HCT116 (cell line): ENCODE data around the gene MED13L. TPM values are rescaled to one million over a fixed set of nuclear protein-coding genes. Genes with fewer than 3 reads are reported as not detected.

Experiments
- ATAC-seq: fragments of 200-7000 bp; cut with Tn5 transposase; 2 replicates; pipeline ENCODE4 v1.9.1; 2020; ENCODE audit warnings: mild to moderate bottlenecking, moderate library complexity
- BruUV-seq: library from RNA; stranded (reverse); fragments of 400-500 nt; replicated peaks from 2 replicates; lab custom pipeline; 2021; lab: Mats Ljungman, UMichigan
- CTCF ChIA-PET: fragments of 300-600 bp; sonication (Branson Sonifier 250); formaldehyde crosslinking; loops from one replicate; lab custom pipeline; 2021; ENCODE audit warnings: antibody characterized with exemption; lab: Charles Lee
- POLR2A ChIA-PET: fragments of 300-600, 350-600 bp; sonication (Branson Sonifier 250); formaldehyde crosslinking; loops from one replicate; lab custom pipeline; 2021; ENCODE audit warnings: antibody characterized with exemption; lab: Charles Lee
- RAD21 ChIA-PET, 2 experiments: fragments of 300-600 bp; sonication (Branson Sonifier 250); formaldehyde crosslinking; loops; one replicate each; lab custom pipeline; 2023; ENCODE audit warnings: low total read pairs in 2 of 2; ENCODE audit not compliant: uncharacterized antibody in 2 of 2, unreplicated experiment in 2 of 2, low non-redundant PET in 1 of 2; lab: Charles Lee
- DNase-seq: peaks from one replicate; pipeline ENCODE4 v3.0.0-alpha.2; 2010; ENCODE audit warnings: low read depth, low spot score
- H2AFZ ChIP-seq: fragments of 200-600 bp; shearing (Covaris generic), sonication (generic); 2 replicates; pipeline ENCODE4 v1.6.1; 2017; ENCODE audit warnings: low read depth, mixed run types, mixed read lengths, antibody characterized with exemption, low read length; ENCODE audit not compliant: poor library complexity, severe bottlenecking
- H3K27ac ChIP-seq: 2 replicates; pipeline ENCODE4 v1.5.1; 2012; ENCODE audit warnings: low read depth, low read length
- H3K27me3 ChIP-seq: fragments of 200-600 bp; sonication (generic); 2 replicates; pipeline ENCODE4 v1.6.1; 2016; ENCODE audit warnings: mixed run types, low read length, mixed read lengths; ENCODE audit not compliant: insufficient read depth
- H3K36me3 ChIP-seq, 2 experiments: fragments of 200-500 bp in 1 of 2; fragments of 200-600 bp in 1 of 2; sonication (Bioruptor generic) in 1 of 2; sonication (generic) in 1 of 2; 2 replicates each; pipeline versions ENCODE4 v1.5.1 to v1.6.1; 2014 to 2016; ENCODE audit warnings: low read length in 2 of 2, inconsistent platforms in 1 of 2, mixed read lengths in 1 of 2, mixed run types in 1 of 2; ENCODE audit not compliant: insufficient read depth in 2 of 2, control insufficient read depth in 1 of 2
- H3K4me1 ChIP-seq, 2 experiments: fragments of 200-600 bp in 1 of 2; sonication (generic) in 1 of 2; 2 replicates each; pipeline versions ENCODE4 v1.5.1 to v1.6.1; 2012 to 2017; ENCODE audit warnings: low read length in 2 of 2, inconsistent platforms in 1 of 2, mild to moderate bottlenecking in 1 of 2, mixed read lengths in 1 of 2, mixed run types in 1 of 2, moderate library complexity in 1 of 2; ENCODE audit not compliant: insufficient read depth in 2 of 2, control insufficient read depth in 1 of 2
- H3K4me2 ChIP-seq: fragments of 200-600 bp; sonication (generic); 2 replicates; pipeline ENCODE4 v1.6.1; 2017; ENCODE audit warnings: mixed run types, low read length, mixed read lengths
- H3K4me3 ChIP-seq, 2 experiments: fragments of 200-600 bp in 1 of 2; sonication (generic) in 1 of 2; replicated peaks in 1 of 2; 2 replicates each; pipeline ENCODE4 v1.5.1; 2011 to 2016; ENCODE audit warnings: low read length in 2 of 2, control low read depth in 1 of 2, low read depth in 1 of 2, mild to moderate bottlenecking in 1 of 2, mixed read lengths in 1 of 2, mixed run types in 1 of 2
- H3K79me2 ChIP-seq: fragments of 200-600 bp; sonication (generic); 2 replicates; pipeline ENCODE4 v1.6.1; 2017; ENCODE audit warnings: mild to moderate bottlenecking, mixed run types, low read length, moderate library complexity, mixed read lengths; ENCODE audit not compliant: insufficient read depth
- H3K9ac ChIP-seq: fragments of 200-600 bp; sonication (generic); 2 replicates; pipeline ENCODE4 v1.6.1; 2016; ENCODE audit warnings: low read length, mixed read lengths
- H3K9me2 ChIP-seq: fragments of 200-600 bp; sonication (generic), shearing (Covaris generic); 2 replicates; pipeline ENCODE4 v1.6.1; 2017; ENCODE audit warnings: mixed run types, mild to moderate bottlenecking, moderate library complexity; ENCODE audit not compliant: insufficient read depth
- H3K9me3 ChIP-seq, 2 experiments: fragments of 200-500 bp in 1 of 2; fragments of 200-600 bp in 1 of 2; sonication (Bioruptor generic) in 1 of 2; sonication (generic) in 1 of 2; 2 replicates each; pipeline ENCODE4 v1.6.1; 2014 to 2017; ENCODE audit warnings: low read length in 2 of 2, mixed read lengths in 2 of 2, inconsistent platforms in 1 of 2, low read depth in 1 of 2, mild to moderate bottlenecking in 1 of 2, mixed run types in 1 of 2, moderate library complexity in 1 of 2; ENCODE audit not compliant: control insufficient read depth in 1 of 2, insufficient read depth in 1 of 2
- H4K20me1 ChIP-seq: fragments of 200-600 bp; sonication (generic), shearing (Covaris generic); 2 replicates; pipeline ENCODE4 v1.6.1; 2017; ENCODE audit warnings: mixed run types, mild to moderate bottlenecking, moderate library complexity; ENCODE audit not compliant: insufficient read depth
- CBX3 ChIP-seq: IDR thresholded peaks from 2 replicates; pipeline ENCODE4 v1.6.1; 2012; ENCODE audit warnings: low read depth
- EZH2 ChIP-seq: fragments of 200-600 bp; sonication (generic); IDR thresholded peaks from 2 replicates; pipeline ENCODE4 v1.6.1; 2017; ENCODE audit warnings: antibody characterized with exemption, mixed run types
- EZH2phosphoT487 ChIP-seq: fragments of 200-600 bp; IDR thresholded peaks from 2 replicates; pipeline ENCODE4 v1.6.1; 2018; ENCODE audit warnings: antibody characterized with exemption, borderline replicate concordance
- JUND ChIP-seq: IDR thresholded peaks from 2 replicates; pipeline ENCODE4 v1.6.1; 2012
- MAX ChIP-seq: IDR thresholded peaks from 2 replicates; pipeline ENCODE4 v1.6.1; 2012
- POLR2A ChIP-seq: IDR thresholded peaks from 2 replicates; pipeline ENCODE4 v1.7.0; 2011; ENCODE audit warnings: borderline replicate concordance; ENCODE audit not compliant: insufficient read depth, insufficient read length; ENCODE audit errors: extremely low read depth
- POLR2AphosphoS5 ChIP-seq: IDR thresholded peaks from 2 replicates; pipeline ENCODE4 v1.6.1; 2011; ENCODE audit warnings: mild to moderate bottlenecking, low read depth, low read length, moderate library complexity
- RAD21 ChIP-seq: IDR thresholded peaks from 2 replicates; pipeline ENCODE4 v1.6.1; 2012; ENCODE audit warnings: low read depth, mild to moderate bottlenecking
- SIN3A ChIP-seq: IDR thresholded peaks from 2 replicates; pipeline ENCODE4 v1.6.1; 2012; ENCODE audit warnings: low read depth
- SRF ChIP-seq: IDR thresholded peaks from 2 replicates; pipeline ENCODE4 v1.6.1; 2012; ENCODE audit warnings: low read depth
- TCF7L2 ChIP-seq: IDR thresholded peaks from 2 replicates; pipeline ENCODE4 v1.7.0; 2011; ENCODE audit warnings: borderline replicate concordance, inconsistent platforms; ENCODE audit not compliant: insufficient read depth, insufficient read length; ENCODE audit errors: extremely low read depth
- YY1 ChIP-seq: IDR thresholded peaks from 2 replicates; pipeline ENCODE4 v1.6.1; 2011; ENCODE audit warnings: low read length, low read depth, moderate library complexity, mild to moderate bottlenecking; ENCODE audit not compliant: insufficient replicate concordance; ENCODE audit errors: extremely low read depth
- ZBTB33 ChIP-seq: IDR thresholded peaks from 2 replicates; pipeline ENCODE4 v1.6.1; 2011; ENCODE audit warnings: mild to moderate bottlenecking, low read length, moderate library complexity; ENCODE audit not compliant: insufficient replicate concordance; ENCODE audit errors: extremely low read depth
- ZNF274 ChIP-seq: fragments of 200-500 bp; sonication (Bioruptor generic); IDR thresholded peaks from 2 replicates; pipeline ENCODE4 v1.6.1; 2014; ENCODE audit warnings: mild to moderate bottlenecking, low read depth, low read length, inconsistent platforms
- intact Hi-C: fragments of 100-400 bp; cut with micrococcal nuclease; formaldehyde crosslinking; loops from 2 replicates; pipeline ENCODE4 v1.10.0; 2022
- total RNA-seq: library from RNA; stranded (reverse); gene quantifications from one replicate; pipeline ENCODE4 v1.2.1, GENCODE V29; 2021; ENCODE audit not compliant: unreplicated experiment

MED13L gene
- total RNA-seq, 1 experiment from 2014 or later: 176 TPM

- no TSS peak for BruUV-seq
- no peaks in the 10 kb centered on the region for H4K20me1 ChIP-seq
- H3K36me3 ChIP-seq: no peaks in the 10 kb centered on the region
- peaks cover 0 to 5% of the 10 kb centered on the region in 2 experiments; a peak in 1 of 4 replicates for H3K9me3 ChIP-seq
- no peaks in the 10 kb centered on the region for H3K9me2 ChIP-seq
- no peaks in the 10 kb centered on the region for H3K4me1 ChIP-seq
- no peak overlapping the region for H3K4me2 ChIP-seq
- H3K27ac ChIP-seq: no peak overlapping the region
- H3K9ac ChIP-seq: no peak overlapping the region
- no peak for TF ChIP-seq POLR2AphosphoS5
- TF ChIP-seq ZBTB33: no peak
- TF ChIP-seq RAD21: no peak
- no peak for TF ChIP-seq TCF7L2
- no peak for TF ChIP-seq MAX
- no peak for TF ChIP-seq EZH2phosphoT487
- no peak for TF ChIP-seq SRF
- no peak for TF ChIP-seq EZH2
- TF ChIP-seq JUND: no peak
- no peak for TF ChIP-seq YY1
- no peak for TF ChIP-seq POLR2A
- no peak for TF ChIP-seq SIN3A
- no peak for TF ChIP-seq CBX3
- no peak for TF ChIP-seq ZNF274
- H3K27me3 ChIP-seq: no peaks in the 10 kb centered on the region
- ChIA-PET POLR2A (no interaction called here), RAD21 (no interaction called here), CTCF (no interaction called here)
- H2AFZ ChIP-seq: no peak overlapping the region
- intact Hi-C loops: no loop called here
- H3K4me3 ChIP-seq: no peak overlapping the region
- no peak for ATAC-seq
- no peaks in the 10 kb centered on the region for H3K79me2 ChIP-seq
- DNase-seq: no peak
These were observed 29.0 kb upstream of the MED13L start for GRCh38 chr12:116306506-116306905.
